Endothelial cell of hepatic sinusoid (primary cell): ENCODE measurements around the gene TUBA8.
"Not testable (repeated sequence)": the region's sequence is repeated elsewhere in the genome, so short reads cannot be mapped to it uniquely, and the experiment has no call there.

Experiments used
- in situ Hi-C: cut with HindIII; loops from 2 replicates; pipeline ENCODE4 v1.10.0; 2017; ENCODE audit warnings: low sequenced_read_pairs

The TUBA8 gene

DNA sequence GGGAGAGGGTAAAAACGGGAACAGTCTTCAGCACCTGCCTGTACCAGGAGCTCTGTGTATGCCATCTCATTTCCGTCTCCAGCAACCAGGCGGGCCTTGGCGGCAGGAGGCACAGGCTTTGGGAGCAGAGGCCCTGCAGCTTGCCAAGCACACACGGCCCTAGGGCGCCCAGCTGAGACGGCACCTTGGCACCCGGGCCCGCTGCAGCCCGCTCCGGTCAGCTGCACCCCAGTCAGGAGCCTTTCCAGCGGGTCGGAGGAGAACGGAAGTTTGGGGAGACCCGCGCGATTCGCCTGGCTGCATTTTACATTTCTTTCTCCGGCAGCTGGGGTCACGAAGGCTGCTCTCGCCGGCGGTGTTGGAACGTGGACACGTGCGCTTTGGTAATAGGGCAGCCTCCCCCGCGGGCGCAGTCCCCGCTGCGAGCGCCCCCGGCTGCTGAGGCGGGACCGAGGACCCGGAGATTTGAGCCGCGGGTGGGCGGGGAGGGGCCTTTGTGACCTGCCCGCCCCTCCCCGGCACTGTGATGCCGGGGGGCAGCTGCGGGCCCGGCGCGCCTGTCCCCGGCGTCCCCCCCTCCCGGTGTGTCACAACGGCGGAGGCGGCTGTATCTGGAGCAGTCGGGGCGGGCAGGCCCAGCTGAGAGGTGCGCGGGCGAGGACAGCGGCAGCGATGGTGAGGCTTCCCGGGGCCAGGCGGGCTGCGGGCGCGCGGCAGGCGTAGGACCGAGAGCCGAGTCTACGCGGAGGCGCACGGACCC, at the start of gene TUBA8:
Gene TUBA8 (plus strand): TSS at position 616 of the 760 bp plus-strand sequence. CDS start 57 bp downstream, at position 673.
- in situ Hi-C loops = no loop called here

DNA sequence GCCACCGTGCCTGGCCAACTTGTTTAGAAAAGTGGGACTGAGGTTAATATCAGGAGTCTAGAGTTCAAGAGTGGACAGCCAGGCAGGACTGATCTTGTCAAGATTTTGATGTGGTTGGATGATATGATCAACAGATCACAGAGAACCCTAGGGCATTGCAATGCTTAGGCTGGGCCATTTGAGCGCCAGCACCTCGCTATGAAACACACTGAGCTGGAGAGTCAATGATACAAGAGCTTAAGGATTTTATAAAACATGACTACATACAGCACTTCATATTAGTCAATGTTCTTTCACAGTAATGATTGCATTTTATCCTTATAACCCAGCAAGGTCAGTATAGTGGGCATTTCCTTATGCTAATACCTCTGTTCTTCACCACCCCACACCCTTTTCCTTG, 48.2 kb upstream of the TUBA8 start:
- in situ Hi-C loops = no loop called here

DNA sequence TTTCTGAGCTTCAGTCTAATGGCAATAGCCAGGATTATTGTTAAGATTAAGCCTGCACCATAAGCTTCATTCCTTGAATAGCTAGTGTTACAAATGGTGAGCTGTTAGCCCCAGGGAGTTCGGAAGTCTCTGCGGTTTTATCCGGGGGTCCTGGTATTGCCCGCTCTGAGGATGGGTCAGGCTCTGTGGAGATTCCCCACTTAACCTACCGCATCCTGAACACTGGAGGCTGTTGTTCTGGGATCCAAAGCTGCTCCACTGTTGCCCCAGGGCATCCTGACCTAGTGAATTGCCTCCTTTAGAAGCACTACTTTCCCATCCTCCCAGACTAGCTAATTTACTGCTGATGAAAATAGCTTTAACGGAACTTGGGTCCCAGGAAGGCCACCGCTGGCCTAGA, 47.3 kb upstream of the TUBA8 start:
- in situ Hi-C loops = no loop called here

- in situ Hi-C loops = not testable (repeated sequence)
Measured at GRCh38 chr22:18063715-18064114, 46.9 kb upstream of the TUBA8 start.

DNA sequence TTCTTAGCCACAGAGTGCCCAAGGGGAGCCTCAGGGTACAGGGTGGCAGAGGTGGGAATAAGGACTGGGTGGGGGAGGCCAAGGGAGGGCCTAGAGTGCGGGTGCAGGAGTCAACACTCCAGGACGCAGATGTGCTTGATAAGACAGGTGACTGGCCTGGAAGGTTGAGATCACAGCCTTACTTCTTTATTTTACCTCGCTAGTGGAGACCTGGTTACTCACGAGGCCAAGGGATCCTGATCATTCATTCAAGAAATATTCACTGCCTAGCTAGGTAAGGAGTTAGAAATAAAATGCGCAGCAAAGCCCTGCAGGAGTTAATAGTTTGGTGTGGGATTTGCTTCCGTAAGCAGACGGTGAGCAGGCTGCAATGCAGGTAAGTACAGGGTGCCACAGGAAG, 46.0 kb upstream of the TUBA8 start:
- in situ Hi-C loops = no loop called here

DNA sequence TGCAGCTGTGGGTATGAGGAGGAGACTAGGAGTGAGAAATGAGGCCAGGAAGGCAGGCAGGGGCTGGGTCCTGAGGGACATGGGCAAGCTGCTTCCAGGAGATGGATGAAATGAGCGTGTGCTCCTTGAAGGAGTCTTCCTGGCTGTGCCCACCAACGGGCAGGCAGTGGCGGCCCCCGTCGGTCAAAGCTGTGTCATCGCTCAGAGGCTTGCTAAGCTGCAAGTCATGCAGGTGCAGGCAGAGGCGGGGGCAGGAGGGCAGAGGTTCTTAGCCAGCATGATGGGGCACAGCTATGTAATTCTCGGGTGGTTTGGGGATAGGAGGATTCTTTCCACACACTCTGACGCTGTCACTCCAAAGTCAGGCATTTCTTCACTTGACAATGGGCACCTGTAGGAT, 45.4 kb upstream of the TUBA8 start:
- in situ Hi-C loops = no loop called here

GRCh38 chr22:18066181-18066859, 44.3 kb upstream of the TUBA8 start:
- in situ Hi-C loops = no loop called here

DNA sequence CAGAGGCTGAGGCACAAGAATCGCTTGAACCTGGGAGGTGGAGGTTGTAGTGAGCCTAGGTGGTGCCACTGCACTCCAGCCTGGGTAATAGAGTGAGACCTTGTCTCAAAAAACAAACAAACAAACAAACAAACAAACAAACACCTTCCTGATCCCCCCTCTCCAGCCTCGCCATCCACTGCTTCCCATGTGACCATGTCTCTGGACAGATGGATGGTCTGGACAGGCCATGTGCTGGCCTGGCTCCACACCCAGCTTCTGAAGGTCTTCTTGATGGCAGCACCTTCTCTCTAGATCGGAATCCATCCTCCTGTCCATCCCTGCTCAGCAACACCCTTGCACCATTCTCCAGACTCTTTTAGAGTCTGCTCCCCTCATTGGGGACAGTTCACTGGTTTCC, 43.5 kb upstream of the TUBA8 start:
- in situ Hi-C loops = no loop called here

DNA sequence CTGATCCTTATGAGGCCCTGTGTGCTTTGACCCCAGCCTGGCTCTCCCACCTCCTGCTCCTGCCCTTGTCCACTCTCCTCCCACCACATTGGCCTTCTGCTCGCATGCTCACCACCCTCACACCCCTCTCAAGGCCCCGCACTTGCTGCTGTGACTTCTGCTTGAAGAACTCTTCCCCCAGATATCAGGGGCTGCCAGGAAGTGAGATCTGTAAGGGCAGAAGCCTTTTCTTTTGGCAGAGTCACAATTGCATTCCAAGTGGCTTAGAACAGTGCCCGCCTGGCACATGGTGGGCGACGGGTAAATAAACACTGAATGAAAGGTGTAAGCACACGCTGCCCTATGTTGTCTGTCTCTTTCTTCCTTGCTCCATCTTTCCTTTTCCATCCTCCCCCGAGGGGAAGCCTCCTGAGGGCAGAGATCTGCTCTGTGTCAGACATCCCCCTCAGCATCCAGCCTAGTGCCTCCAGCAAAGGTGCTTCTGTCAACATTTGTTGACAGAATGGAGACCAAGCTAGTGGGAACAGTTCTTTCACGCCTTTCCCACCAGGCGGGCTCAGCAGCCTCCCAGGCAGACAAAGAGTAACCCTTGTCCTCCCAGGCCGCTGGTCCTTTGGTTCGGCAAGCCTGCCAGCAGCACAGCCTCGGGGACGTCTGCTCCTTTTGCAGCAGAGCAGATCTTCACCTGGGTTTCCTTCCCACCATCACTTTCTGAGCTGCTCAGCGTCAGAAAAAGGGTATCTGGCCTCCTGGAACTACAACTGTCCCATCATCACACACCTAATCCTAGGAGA, 42.9 kb upstream of the TUBA8 start:
- in situ Hi-C loops = no loop called here

DNA sequence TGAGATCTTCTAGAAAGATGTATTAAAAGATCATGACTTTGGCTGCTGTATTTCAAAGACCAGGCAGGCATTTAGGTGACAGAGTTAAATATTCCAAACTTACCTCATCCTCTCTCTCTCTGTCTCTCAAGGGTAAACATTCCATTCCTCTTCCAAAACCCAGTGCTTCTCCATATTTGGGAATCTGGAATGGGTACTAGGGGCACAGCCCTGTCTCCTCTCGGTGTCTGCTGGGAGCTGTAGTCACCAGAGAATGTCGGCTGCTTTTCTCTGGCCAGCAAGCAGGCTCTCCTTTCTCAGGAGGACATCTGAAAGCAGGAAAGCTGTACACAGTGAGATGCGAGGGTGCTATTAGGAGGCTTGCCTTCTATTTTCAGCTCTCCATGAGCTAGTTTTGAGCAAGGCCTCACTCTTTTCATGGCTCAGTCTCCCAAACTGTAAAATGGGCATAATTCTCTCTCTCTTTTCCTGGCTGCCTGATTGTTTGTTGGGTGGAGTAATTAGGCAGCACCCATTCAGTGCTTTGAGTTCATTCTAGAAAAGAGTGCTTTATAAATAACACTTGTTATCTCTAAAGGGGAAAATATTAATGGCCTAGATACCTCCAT, 42.1 kb upstream of the TUBA8 start:
- in situ Hi-C loops = no loop called here

- in situ Hi-C loops = no loop called here
Measured at GRCh38 chr22:18069041-18069440, 41.6 kb upstream of the TUBA8 start.

DNA sequence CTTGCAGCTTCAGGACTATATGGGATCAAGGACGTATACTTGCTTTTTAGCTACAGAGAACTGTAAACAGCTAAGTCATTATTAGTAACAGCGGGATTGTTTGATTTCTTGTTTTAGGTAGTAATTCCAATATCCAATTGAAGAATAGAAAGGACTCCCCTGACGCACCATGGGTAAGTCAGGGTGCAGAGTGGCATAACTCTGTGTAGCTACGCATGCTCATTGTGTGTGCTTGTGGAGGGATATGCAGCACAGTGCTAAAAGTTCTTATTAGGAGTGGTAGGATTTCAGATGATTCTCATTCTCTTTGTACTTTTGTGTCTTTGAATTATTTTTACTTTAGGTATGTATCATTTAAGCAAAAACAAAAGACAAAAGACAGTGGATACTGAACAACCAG, 40.6 kb upstream of the TUBA8 start:
- in situ Hi-C loops = no loop called here

GRCh38 chr22:18070556-18071306, 39.9 kb upstream of the TUBA8 start:
- in situ Hi-C loops = no loop called here

- in situ Hi-C loops = not testable (repeated sequence)
Measured at GRCh38 chr22:18071307-18071967, 39.2 kb upstream of the TUBA8 start.

DNA sequence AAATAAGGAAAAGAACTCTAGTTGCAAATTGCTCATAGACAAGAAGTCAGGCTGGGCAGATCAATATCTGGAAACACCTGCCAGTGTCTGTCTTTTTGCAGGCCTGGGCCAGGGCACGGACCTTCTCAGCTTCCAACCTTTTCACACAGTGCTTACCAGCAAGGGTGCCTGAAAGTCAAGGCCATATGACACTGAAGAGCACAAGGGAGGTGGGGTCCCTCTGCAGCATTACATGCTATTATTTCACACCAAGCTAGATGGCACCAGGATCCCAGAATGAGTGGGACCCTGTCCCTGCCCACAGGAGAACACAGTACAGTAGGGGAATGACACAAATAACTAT, 38.7 kb upstream of the TUBA8 start:
- in situ Hi-C loops = no loop called here

GRCh38 chr22:18073467-18073866, 37.1 kb upstream of the TUBA8 start:
- in situ Hi-C loops = no loop called here

DNA sequence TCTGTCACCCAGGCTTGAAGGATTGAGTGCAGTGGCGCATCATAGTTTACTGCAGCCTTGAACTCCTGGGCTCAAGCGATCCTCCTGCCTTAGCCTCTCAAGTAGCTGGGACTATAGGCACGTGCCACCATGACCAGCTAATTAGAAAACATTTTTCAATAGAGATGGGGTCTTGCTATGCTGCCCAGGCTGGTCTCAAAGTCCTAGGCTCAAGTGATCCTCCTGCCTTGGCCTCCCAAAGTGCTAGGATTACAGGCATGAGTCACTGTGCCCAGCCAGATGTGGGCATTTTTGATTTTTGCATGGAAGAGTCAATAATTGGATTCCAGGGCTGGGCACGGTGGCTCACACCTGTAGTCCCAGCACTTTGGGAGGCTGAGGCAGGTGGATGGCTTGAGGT, 36.7 kb upstream of the TUBA8 start:
- in situ Hi-C loops = not testable (repeated sequence)

DNA sequence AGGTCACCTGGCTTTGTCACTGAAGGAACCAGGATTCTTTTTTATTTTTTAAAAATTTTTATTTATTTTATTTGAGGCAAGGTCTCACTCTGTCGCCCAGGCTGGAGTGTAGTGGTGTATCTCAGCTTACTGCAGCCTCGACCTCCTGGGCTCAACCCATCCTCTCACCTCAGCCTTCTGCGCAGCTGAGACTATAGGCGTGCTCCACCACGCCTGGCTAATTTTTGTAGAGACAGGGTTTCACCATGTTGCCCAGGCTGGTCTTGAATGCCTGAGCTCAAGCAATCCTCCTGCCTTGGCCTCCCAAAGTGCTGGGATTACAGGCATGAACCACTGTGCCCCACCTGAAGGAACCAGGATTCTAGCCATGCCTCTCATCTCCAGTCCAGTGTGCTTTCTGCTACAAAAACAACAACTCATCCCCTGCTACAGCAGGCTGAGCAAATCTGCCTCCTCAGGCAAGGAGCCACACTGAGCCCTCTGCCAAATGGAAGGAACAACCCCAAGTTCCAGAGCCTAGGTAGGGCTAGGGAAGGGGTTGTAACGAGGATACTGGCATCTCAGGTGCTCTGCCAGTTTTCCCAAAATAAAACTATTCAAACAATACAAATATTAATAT, 35.4 kb upstream of the TUBA8 start:
- in situ Hi-C loops = no loop called here

- in situ Hi-C loops = no loop called here
Measured at GRCh38 chr22:18075720-18076497, 34.7 kb upstream of the TUBA8 start.
